Measurements from ENCODE around the gene SCYGR1. TPM values are rescaled to one million over a fixed set of nuclear protein-coding genes. Genes with fewer than 3 reads are reported as not detected.

The SCYGR1 gene
- total RNA-seq, 1 experiment from 2014 or later: not detected

GRCh38 chr2:227347117-227347516 lies 40.6 kb downstream of the SCYGR1 start:
- Histone ChIP-seq H3K36me3 (ENCODE audit: low read depth, low read length) (peaks cover 14% of the 10 kb centered on the region; the same call in 1 of the 2 replicates), H3K4me2 (ENCODE audit: low read length) (no peak overlapping the region), H3K4me1 (ENCODE audit: insufficient read depth, low read length) (peaks cover 15% of the 10 kb centered on the region), H3K9ac (ENCODE audit: low read length) (no peak overlapping the region), H3K27ac (ENCODE audit: low read length) (no peak overlapping the region), H3K4me3 (ENCODE audit: low read length) (no peak overlapping the region), H4K20me1 (ENCODE audit: low read length) (no peaks in the 10 kb centered on the region), H3K79me2 (ENCODE audit: low read length) (no peaks in the 10 kb centered on the region), H3K9me2 (replicated peaks; ENCODE audit: low read length) (no peaks in the 10 kb centered on the region), H2AFZ (ENCODE audit: low read length) (no peak overlapping the region), H3K9me3 (ENCODE audit: low read length) (no peaks in the 10 kb centered on the region), H3K27me3 (ENCODE audit: low read length) (no peaks in the 10 kb centered on the region), H3F3A (ENCODE audit: low read length, unreplicated experiment) (no peaks in the 10 kb centered on the region)
- ATAC-seq (no peak), DNase-seq (peak; percentile 15)
- intact Hi-C loops (cut with micrococcal nuclease): no loop called here
- TF ChIP-seq CTCF (conservative IDR thresholded peaks at IDR 0.05; ENCODE audit: low read depth, low read length) (peak; percentile 30; the same call in 1 of the 2 replicates), EZH2 (IDR thresholded peaks at IDR 0.05; ENCODE audit: low read length, unreplicated experiment) (no peak)
- no TSS peak for BruUV-seq (replicated peaks)
- ChIA-PET CTCF (no interaction called here), POLR2A (ENCODE audit: unreplicated experiment) (interaction anchor here (0.6 kb wide), 2 partner anchors 81 to 206 kb away, joined by 8 to 12 read pairs; no protein-coding TSS in a partner anchor)

- POLR2A ChIA-PET (ENCODE audit: unreplicated experiment): no interaction called here
- no peaks in the 10 kb centered on the region for H3K79me2 ChIP-seq (ENCODE audit: low read length)
- no peaks in the 10 kb centered on the region for H3K27me3 ChIP-seq (ENCODE audit: low read length)
- H3F3A ChIP-seq (ENCODE audit: low read length, unreplicated experiment): no peaks in the 10 kb centered on the region
- no peak overlapping the region for H2AFZ ChIP-seq (ENCODE audit: low read length)
- H3K9ac ChIP-seq (ENCODE audit: low read length): no peak overlapping the region
- H3K27ac ChIP-seq (ENCODE audit: low read length): no peak overlapping the region
- peaks cover under 1% of the 10 kb centered on the region; the same call in 1 of the 2 replicates for H3K4me1 ChIP-seq (ENCODE audit: insufficient read depth, low read length)
- DNase-seq: no peak
- H4K20me1 ChIP-seq (ENCODE audit: low read length): no peaks in the 10 kb centered on the region
- H3K9me2 ChIP-seq (replicated peaks; ENCODE audit: low read length): no peaks in the 10 kb centered on the region
- H3K9me3 ChIP-seq (ENCODE audit: low read length): no peaks in the 10 kb centered on the region
- H3K36me3 ChIP-seq (ENCODE audit: low read depth, low read length): peaks cover 9% of the 10 kb centered on the region; the same call in 1 of the 2 replicates
- no peak overlapping the region for H3K4me2 ChIP-seq (ENCODE audit: low read length)
- intact Hi-C loops (cut with micrococcal nuclease): no loop called here
- no peak overlapping the region for H3K4me3 ChIP-seq (ENCODE audit: low read length)
- CTCF ChIA-PET: no interaction called here
- BruUV-seq (replicated peaks): no TSS peak
- no peak for ATAC-seq
- no peak for TF ChIP-seq EZH2phosphoT487 (IDR thresholded peaks at IDR 0.05; ENCODE audit: borderline replicate concordance, low read length)
- TF ChIP-seq CTCF (conservative IDR thresholded peaks at IDR 0.05; ENCODE audit: low read depth, low read length): no peak
- TF ChIP-seq EZH2 (IDR thresholded peaks at IDR 0.05; ENCODE audit: low read length, unreplicated experiment): no peak
Measured at GRCh38 chr2:227344231-227344630, 43.5 kb downstream of the SCYGR1 start.

- BruUV-seq (replicated peaks): no TSS peak
- Histone ChIP-seq H3K27ac (ENCODE audit: low read length) (no peak overlapping the region), H3K4me2 (ENCODE audit: low read length) (no peak overlapping the region), H3K9ac (ENCODE audit: low read length) (no peak overlapping the region), H3K9me2 (replicated peaks; ENCODE audit: low read length) (no peaks in the 10 kb centered on the region), H4K20me1 (ENCODE audit: low read length) (no peaks in the 10 kb centered on the region), H3K4me1 (ENCODE audit: insufficient read depth, low read length) (no peaks in the 10 kb centered on the region), H3F3A (ENCODE audit: low read length, unreplicated experiment) (no peaks in the 10 kb centered on the region), H3K4me3 (ENCODE audit: low read length) (no peak overlapping the region), H3K36me3 (ENCODE audit: low read depth, low read length) (peaks cover 7% of the 10 kb centered on the region; the same call in 1 of the 2 replicates), H2AFZ (ENCODE audit: low read length) (no peak overlapping the region), H3K27me3 (ENCODE audit: low read length) (no peaks in the 10 kb centered on the region), H3K9me3 (ENCODE audit: low read length) (no peaks in the 10 kb centered on the region), H3K79me2 (ENCODE audit: low read length) (no peaks in the 10 kb centered on the region)
- DNase-seq (no peak), ATAC-seq (no peak)
- intact Hi-C loops (cut with micrococcal nuclease): no loop called here
- ChIA-PET POLR2A (ENCODE audit: unreplicated experiment) (no interaction called here), CTCF (no interaction called here)
- TF ChIP-seq CTCF (conservative IDR thresholded peaks at IDR 0.05; ENCODE audit: low read depth, low read length): no peak
- TF ChIP-seq EZH2phosphoT487 (IDR thresholded peaks at IDR 0.05; ENCODE audit: borderline replicate concordance, low read length): no peak
- no peak for TF ChIP-seq EZH2 (IDR thresholded peaks at IDR 0.05; ENCODE audit: low read length, unreplicated experiment)
Measured at GRCh38 chr2:227341553-227341952, 46.2 kb downstream of the SCYGR1 start.

Measured in PC-3 (cell line).